ENCODE measurements around the gene DCDC2. TPM values are rescaled to one million over a fixed set of nuclear protein-coding genes. Genes with fewer than 3 reads are reported as not detected.
"Not testable (repeated sequence)": the region's sequence is repeated elsewhere in the genome, so short reads cannot be mapped to it uniquely, and the experiment has no call there.

The DCDC2 gene
- total and polyA plus RNA-seq, 4 donors, result 0.51 to 13.0 (median 2.0) TPM

DNA sequence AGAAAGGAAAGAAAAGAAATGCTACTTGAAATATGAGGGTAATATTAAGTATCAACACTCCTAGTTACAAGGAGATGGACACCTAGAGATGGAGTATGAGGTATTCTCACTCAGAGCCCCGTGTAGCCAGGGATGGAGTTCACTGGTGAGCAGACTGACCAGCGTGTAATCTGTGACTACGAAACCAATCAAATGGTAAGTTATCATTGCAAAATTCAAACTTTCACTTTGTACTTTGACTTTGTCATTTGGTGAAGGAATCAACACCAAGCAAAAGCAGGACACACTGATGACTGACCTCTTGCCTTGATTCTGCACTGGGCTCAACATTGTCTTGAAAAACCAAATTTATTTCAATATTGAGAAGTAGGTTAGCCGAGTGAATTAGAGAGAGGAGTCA, 51.8 kb downstream of the DCDC2 start:
- H3K27me3 ChIP-seq (ENCODE audit: control insufficient read depth in 4 of 4, insufficient read depth in 4 of 4, low read length in 3 of 4), result no peaks in the 10 kb centered on the region
- H3K27ac ChIP-seq (ENCODE audit: low read depth in 1 of 2, low read length in 2 of 2), result no peak overlapping the region
- H3K4me1 ChIP-seq (ENCODE audit: control insufficient read depth in 4 of 4, insufficient read depth in 4 of 4, low read length in 3 of 4), result peaks cover 0 to 3% (median 0%) of the 10 kb centered on the region in 4 donors
- peaks cover 0 to 4% (median 0%) of the 10 kb centered on the region in 4 donors for H3K9me3 ChIP-seq (ENCODE audit: control insufficient read depth in 4 of 4, low read length in 3 of 4)
- no peak overlapping the region for H3K4me3 ChIP-seq (ENCODE audit: low read depth in 1 of 3, low read length in 3 of 3)
- TF ChIP-seq FOXA2 (IDR thresholded peaks at IDR 0.05) (no peak), FOXA1 (IDR thresholded peaks at IDR 0.05) (no peak), HNF4A (conservative IDR thresholded peaks at IDR 0.05) (peak; percentile 42 to 45), SP1 (IDR thresholded peaks at IDR 0.05) (peak; percentile 11)
- no peak overlapping the region for H3K9ac ChIP-seq (ENCODE audit: low read depth in 1 of 2, low read length in 2 of 2)
- DNase-seq (ENCODE audit: low spot score), result no peak
- 51% methylated on average over 4 of the region's 4 CpGs for WGBS
- no peaks in the 10 kb centered on the region for H3K36me3 ChIP-seq (ENCODE audit: control insufficient read depth in 4 of 4, insufficient read depth in 3 of 4, low read depth in 1 of 4, low read length in 3 of 4)

DNA sequence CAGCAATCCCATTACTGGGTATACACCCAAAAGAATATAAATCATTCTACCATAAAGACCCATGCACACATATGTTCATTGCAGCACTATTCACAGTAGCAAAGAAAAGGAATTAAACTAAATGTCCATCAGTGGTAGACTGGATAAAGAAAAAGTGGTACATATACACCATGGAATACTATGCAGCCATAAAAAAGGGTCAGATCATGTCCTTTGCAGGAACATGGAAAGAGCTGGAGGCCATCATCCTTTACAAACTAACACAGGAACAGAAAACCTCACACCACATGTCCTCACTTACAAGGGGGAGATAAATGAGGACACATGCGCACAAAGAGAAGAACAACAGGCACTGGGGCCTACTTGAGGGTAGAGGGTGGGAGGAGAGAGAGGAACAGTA, 60.9 kb downstream of the DCDC2 start:
- H3K27ac ChIP-seq (ENCODE audit: low read depth in 1 of 2, low read length in 2 of 2), result no peak overlapping the region
- no peaks in the 10 kb centered on the region for H3K27me3 ChIP-seq (ENCODE audit: control insufficient read depth in 4 of 4, insufficient read depth in 4 of 4, low read length in 3 of 4)
- no peaks in the 10 kb centered on the region for H3K36me3 ChIP-seq (ENCODE audit: control insufficient read depth in 4 of 4, insufficient read depth in 3 of 4, low read depth in 1 of 4, low read length in 3 of 4)
- H3K9ac ChIP-seq (ENCODE audit: low read depth in 1 of 2, low read length in 2 of 2), result no peak overlapping the region
- H3K4me1 ChIP-seq (ENCODE audit: control insufficient read depth in 4 of 4, insufficient read depth in 4 of 4, low read length in 3 of 4), result no peaks in the 10 kb centered on the region
- peaks cover 0 to 3% (median 0%) of the 10 kb centered on the region in 4 donors for H3K9me3 ChIP-seq (ENCODE audit: control insufficient read depth in 4 of 4, low read length in 3 of 4)
- no peak for DNase-seq (ENCODE audit: low spot score)
- 98% methylated on average over 1 of the region's 1 CpG for WGBS
- TF ChIP-seq GABPA (IDR thresholded peaks at IDR 0.05 in 1 of 2, conservative IDR thresholded peaks at IDR 0.05 in 1 of 2) (no peak), SP1 (IDR thresholded peaks at IDR 0.05) (no peak), TAF1 (conservative IDR thresholded peaks at IDR 0.05) (no peak), JUND (IDR thresholded peaks at IDR 0.05) (no peak), RXRA (IDR thresholded peaks at IDR 0.05) (no peak), FOXA2 (IDR thresholded peaks at IDR 0.05) (no peak), HNF4A (conservative IDR thresholded peaks at IDR 0.05) (no peak), HNF4G (IDR thresholded peaks at IDR 0.05) (no peak), EGR1 (IDR thresholded peaks at IDR 0.05; ENCODE audit: low read depth in 2 of 2) (no peak), RAD21 (IDR thresholded peaks at IDR 0.05) (no peak), FOXA1 (IDR thresholded peaks at IDR 0.05) (no peak)
- TF ChIP-seq, protein P1, sequence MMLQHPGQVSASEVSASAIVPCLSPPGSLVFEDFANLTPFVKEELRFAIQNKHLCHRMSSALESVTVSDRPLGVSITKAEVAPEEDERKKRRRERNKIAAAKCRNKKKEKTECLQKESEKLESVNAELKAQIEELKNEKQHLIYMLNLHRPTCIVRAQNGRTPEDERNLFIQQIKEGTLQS (IDR thresholded peaks at IDR 0.05), result no peak
- TF ChIP-seq, protein P2, sequence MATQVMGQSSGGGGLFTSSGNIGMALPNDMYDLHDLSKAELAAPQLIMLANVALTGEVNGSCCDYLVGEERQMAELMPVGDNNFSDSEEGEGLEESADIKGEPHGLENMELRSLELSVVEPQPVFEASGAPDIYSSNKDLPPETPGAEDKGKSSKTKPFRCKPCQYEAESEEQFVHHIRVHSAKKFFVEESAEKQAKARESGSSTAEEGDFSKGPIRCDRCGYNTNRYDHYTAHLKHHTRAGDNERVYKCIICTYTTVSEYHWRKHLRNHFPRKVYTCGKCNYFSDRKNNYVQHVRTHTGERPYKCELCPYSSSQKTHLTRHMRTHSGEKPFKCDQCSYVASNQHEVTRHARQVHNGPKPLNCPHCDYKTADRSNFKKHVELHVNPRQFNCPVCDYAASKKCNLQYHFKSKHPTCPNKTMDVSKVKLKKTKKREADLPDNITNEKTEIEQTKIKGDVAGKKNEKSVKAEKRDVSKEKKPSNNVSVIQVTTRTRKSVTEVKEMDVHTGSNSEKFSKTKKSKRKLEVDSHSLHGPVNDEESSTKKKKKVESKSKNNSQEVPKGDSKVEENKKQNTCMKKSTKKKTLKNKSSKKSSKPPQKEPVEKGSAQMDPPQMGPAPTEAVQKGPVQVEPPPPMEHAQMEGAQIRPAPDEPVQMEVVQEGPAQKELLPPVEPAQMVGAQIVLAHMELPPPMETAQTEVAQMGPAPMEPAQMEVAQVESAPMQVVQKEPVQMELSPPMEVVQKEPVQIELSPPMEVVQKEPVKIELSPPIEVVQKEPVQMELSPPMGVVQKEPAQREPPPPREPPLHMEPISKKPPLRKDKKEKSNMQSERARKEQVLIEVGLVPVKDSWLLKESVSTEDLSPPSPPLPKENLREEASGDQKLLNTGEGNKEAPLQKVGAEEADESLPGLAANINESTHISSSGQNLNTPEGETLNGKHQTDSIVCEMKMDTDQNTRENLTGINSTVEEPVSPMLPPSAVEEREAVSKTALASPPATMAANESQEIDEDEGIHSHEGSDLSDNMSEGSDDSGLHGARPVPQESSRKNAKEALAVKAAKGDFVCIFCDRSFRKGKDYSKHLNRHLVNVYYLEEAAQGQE (IDR thresholded peaks at IDR 0.05), result no peak
- TF ChIP-seq, protein P3, sequence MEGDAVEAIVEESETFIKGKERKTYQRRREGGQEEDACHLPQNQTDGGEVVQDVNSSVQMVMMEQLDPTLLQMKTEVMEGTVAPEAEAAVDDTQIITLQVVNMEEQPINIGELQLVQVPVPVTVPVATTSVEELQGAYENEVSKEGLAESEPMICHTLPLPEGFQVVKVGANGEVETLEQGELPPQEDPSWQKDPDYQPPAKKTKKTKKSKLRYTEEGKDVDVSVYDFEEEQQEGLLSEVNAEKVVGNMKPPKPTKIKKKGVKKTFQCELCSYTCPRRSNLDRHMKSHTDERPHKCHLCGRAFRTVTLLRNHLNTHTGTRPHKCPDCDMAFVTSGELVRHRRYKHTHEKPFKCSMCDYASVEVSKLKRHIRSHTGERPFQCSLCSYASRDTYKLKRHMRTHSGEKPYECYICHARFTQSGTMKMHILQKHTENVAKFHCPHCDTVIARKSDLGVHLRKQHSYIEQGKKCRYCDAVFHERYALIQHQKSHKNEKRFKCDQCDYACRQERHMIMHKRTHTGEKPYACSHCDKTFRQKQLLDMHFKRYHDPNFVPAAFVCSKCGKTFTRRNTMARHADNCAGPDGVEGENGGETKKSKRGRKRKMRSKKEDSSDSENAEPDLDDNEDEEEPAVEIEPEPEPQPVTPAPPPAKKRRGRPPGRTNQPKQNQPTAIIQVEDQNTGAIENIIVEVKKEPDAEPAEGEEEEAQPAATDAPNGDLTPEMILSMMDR (IDR thresholded peaks at IDR 0.05; ENCODE audit: low read depth, low read length, missing input control), result no peak
- TF ChIP-seq, protein P4, sequence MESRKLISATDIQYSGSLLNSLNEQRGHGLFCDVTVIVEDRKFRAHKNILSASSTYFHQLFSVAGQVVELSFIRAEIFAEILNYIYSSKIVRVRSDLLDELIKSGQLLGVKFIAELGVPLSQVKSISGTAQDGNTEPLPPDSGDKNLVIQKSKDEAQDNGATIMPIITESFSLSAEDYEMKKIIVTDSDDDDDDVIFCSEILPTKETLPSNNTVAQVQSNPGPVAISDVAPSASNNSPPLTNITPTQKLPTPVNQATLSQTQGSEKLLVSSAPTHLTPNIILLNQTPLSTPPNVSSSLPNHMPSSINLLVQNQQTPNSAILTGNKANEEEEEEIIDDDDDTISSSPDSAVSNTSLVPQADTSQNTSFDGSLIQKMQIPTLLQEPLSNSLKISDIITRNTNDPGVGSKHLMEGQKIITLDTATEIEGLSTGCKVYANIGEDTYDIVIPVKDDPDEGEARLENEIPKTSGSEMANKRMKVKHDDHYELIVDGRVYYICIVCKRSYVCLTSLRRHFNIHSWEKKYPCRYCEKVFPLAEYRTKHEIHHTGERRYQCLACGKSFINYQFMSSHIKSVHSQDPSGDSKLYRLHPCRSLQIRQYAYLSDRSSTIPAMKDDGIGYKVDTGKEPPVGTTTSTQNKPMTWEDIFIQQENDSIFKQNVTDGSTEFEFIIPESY (IDR thresholded peaks at IDR 0.05), result no peak
- H3K4me3 ChIP-seq (ENCODE audit: low read depth in 1 of 3, low read length in 3 of 3), result no peak overlapping the region

DNA sequence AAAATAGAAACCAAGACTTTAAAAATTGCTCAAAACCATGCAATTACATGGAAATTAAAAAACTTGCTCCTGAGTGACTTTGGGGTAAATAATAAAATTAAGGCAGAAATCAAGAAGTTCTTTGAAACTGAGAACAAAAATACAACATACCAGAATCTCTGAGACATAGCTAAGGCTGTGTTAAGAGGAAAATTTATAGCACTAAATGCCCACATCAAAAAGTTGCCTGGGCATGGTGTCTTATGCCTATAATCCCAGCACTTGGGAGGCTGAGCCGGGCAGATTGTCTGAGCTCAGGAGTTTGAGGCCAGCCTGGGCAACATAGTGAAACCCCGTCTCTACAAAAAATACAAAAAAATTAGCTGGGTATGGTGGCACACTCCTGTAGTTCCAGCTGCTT, 64.0 kb downstream of the DCDC2 start:
- H3K27me3 ChIP-seq (ENCODE audit: control insufficient read depth in 4 of 4, insufficient read depth in 4 of 4, low read length in 3 of 4); H3K9me3 ChIP-seq (ENCODE audit: control insufficient read depth in 4 of 4, low read length in 3 of 4); H3K36me3 ChIP-seq (ENCODE audit: control insufficient read depth in 4 of 4, insufficient read depth in 3 of 4, low read depth in 1 of 4, low read length in 3 of 4); H3K4me1 ChIP-seq (ENCODE audit: control insufficient read depth in 4 of 4, insufficient read depth in 4 of 4, low read length in 3 of 4); H3K4me3 ChIP-seq (ENCODE audit: low read depth in 1 of 3, low read length in 3 of 3); H3K27ac ChIP-seq (ENCODE audit: low read depth in 1 of 2, low read length in 2 of 2); H3K9ac ChIP-seq (ENCODE audit: low read depth in 1 of 2, low read length in 2 of 2); DNase-seq (ENCODE audit: low spot score): not testable (repeated sequence)
- WGBS, result 93% methylated on average over 2 of the region's 2 CpGs

Data from liver (tissue), 9 donors.